Bone marrow (tissue), 2 donors: ENCODE results near the gene PNPLA5.

ENCODE experiments used
- DNase-seq, 2 donors: peaks; one replicate each; lab custom pipeline; 2025; lab: John Stamatoyannopoulos, UW

PNPLA5 gene

DNA sequence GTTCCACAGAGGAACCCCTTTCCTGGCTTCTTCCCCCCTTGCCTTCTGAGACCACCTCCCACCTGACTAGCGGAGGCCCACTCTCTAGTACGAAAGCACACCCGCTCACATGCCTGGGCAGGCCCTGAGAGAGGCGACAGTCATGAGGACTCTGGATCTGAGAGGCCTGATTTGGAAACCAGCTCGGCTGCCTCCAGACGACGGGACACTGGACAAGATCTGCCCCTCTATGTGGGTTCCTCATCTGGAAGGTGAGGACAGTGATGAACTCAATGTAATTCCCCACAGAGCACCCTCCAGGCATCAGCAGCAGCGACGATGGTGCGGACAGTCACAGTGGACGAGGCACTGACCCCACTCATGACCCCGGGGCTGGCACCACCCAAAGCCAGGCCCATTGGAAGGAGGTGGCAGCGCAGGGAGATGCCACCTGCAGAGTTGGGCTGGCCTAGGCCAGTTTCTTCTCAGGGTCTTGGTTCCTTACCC lies 37.0 kb downstream of the PNPLA5 start:
- DNase-seq, result no peak

DNA sequence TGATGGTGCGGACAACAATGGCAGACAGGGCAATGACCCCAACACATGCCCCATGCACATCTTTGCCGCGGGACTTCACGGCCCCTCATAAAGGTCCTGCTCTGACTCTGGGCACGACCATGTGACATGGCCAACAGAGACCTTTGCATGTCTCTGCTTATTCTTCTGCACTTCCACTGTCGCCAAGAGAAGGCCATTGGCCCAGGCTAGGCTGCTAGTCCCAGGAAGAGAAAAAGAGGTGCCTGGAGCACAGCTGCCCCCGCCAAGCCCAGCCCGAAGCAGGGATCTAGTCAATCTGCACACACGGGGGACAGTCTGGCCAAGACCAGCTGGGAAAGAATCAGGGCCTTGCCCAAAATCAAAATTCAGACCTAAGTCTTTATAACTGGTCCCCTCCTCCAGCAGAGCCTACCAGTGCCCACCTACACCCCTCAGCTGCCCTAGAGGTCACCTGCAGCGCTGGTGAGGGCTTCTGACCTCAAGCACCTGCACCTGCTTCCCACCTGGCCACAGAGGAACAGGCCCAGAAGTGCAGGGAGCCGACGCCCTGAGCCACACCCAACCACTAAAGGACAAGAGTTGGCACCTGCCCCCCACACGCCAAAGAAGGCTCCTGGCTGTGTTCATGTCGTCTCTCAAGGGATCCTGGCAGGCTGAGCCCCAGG lies 37.6 kb downstream of the PNPLA5 start:
- no peak for DNase-seq

DNA sequence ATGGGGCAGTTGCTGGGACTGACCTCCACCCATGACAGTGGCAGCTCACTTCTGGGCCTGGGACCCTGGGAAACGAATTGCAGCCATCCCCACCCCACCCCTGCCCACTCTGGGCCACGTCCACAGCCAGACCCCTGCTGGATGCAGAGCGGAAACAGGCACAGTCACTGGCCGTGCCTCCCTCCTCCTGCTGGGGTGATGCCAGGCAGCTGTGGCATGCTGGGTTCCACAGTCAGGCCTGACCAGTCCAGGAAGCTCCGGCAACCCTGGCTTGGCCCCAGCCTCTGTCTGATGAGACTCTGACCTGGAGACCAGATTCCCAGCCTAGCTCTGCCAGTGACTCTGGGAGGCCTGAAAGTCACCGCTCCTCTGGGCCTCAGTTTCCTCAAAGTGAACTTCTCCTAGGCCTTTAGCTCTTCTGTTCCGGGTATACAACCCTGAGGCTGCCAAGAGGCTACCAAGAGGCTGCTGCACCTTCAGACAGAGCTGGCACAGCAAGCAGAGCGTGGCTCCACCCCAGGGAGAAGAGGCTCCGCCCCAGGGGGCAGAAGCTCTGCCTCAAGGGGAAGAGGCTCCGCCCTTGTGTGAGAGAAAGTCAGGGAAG lies 38.4 kb downstream of the PNPLA5 start:
- no peak for DNase-seq

DNA sequence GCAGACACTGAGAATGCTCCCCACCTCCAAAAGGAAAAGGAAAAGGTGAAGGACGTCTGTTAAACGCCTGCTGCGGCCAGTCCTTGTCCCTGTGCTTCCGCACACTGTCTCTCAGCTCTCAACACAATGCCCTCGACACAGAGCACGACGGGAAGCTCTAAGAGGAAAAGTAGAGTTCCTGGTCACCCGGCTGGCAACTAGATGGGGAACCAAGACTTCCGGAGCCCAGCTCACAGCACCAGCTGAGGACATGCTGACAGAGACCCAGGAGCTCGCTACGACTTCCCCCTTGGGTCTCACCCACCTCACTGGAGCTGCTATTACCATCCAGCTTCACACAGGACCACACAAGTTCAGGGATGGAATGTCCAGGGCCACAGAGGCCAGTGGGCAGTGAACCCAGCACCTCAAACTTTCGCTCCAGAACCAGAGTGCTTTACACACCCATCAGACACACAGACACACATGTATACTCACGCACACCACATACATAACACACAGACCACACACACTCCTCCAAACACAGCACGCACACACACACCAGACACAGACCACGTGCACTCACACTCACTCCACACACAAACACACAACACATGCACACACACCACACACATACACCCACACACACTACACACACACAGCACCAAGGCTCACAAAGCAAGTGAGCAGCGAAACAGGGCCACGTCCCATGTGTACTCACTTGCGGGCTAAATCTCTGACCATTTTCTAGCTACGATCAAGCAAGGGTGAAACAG lies 39.1 kb downstream of the PNPLA5 start:
- no peak for DNase-seq

DNA sequence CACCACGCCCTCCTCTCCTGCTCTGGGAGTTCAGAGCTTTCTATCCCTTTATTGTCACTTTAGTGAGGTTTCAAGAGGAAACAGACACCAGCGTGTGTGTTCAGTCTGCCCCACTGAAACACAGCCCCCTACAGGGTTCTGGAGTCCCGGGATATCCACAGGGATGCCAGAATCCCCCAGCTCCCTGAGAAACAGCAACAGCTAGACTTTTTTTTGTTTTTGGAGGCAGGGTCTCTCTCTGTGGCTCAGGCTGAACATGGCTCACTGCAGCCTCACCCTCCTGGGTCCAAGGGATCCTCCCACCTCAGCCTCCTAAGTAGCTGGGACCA lies 39.9 kb downstream of the PNPLA5 start:
- no peak for DNase-seq

DNA sequence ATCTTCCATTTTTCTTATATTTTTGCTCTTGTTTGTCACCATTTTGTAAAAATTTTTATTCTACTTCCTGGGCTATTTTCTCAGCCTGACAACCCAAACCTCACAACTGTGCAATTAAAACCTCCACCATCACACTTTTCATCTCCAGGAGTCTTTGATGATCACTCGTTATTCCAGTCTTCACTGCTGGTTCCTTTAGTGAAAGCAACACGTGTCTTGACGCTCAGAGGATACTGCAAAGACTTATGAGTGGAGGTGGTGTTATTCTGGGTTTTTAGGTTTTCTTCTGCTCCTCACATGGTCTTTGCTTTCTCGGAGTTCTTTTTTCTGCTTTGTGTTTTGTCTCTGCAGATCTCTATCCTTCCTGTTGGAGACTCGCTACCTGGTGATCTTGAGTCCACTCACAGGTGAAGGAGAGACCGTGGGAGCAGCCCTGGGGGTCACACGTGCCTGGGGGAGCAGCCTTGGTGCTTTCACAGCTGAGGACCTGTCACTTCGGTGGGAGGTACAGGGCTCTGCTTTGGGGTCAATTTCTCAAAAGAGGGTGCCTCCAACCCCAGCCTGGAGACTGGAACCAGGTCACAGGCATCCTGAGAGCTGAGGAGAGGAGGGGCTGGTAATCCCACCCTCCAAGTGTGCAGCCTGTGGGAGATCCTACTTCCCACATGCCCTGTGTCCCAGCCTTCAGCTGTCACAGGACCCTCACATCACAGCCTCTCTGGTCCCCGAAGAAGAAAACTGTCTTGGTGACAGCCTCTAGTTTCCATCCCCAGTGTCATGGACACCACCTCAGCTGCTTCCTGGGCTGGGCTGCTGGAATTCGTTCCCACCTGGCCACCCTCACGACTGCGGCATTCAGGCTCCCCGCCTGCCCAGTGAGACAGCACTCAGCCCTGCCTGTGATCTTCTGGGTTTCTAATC lies 40.5 kb downstream of the PNPLA5 start:
- no peak for DNase-seq

DNA sequence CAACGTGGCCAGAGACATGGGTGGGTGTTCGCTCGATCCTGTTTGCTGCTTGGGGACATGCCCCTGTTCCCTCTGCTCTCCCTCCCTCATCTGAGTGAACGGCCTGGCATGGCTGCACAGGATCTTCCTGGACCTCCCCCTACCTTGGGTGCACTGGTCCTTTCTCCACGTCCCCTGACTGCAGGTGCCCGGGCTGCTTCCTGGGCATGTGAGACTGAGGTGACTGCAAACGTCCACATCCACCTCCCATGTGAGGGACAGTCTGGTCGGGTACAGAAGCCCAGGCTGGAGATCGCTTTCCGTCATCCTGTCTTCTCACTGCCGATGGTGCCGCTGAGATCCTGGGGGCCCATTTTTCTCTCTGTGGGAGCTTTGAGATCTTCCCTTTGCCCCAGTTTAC lies 41.3 kb downstream of the PNPLA5 start:
- DNase-seq, result no peak

DNA sequence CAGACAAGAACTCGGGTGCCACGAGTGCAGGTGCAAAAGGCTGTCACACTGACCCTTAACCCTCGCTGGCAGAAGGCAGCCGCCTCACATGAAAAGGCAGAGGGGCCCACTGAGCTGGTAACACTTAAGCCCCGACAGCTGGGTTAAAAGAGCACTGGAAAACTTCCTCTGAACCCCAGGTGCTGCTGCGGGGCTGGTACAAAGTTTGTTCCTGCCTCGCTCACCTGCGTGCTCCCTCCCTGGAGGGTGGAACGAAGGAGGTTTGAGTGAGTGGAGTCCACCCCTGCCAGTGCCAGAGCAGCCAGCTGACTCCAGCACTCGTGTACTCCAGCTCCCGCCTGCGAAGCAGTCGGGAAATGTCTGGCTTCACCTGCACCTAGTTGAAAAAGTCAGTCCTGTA lies 42.1 kb downstream of the PNPLA5 start:
- DNase-seq, result no peak

DNA sequence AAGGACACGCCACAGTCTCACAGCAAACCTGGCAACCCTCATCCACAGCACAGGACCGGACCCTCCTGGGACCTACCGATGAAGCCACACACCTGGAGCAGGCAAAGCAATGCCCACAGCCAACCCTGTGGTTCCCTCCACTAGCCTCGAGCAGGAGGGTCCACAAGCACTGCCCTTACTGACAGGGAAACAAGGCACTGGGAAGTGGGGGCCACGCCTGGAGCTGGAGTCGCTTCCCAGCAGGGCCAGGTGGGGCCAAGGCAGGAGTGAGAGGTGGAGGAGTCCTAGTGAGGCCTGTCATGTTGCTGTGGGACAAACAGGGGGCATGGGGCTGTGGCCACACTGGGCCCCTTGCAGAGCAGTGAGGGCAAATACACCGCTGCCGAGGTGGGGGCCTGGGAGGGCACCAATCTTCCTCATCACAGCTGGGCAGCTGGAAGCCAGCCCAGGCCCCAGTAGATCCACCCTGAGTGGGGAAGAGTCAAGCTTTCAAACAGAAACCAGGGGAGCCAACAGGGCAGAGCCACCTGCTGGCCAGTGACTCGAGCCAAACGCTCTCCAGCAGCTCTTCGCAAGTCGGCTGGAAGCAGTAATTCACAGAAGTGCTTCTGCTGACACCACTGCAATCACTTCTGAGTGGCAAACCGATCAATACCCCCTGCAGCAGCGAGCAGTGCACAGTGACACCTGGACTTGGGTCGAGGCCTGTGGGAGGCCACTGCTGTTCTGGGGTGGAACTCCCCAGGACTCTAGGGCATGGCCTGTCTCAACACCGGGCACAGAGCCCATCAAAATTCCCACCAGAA lies 43.2 kb downstream of the PNPLA5 start:
- no peak for DNase-seq

DNA sequence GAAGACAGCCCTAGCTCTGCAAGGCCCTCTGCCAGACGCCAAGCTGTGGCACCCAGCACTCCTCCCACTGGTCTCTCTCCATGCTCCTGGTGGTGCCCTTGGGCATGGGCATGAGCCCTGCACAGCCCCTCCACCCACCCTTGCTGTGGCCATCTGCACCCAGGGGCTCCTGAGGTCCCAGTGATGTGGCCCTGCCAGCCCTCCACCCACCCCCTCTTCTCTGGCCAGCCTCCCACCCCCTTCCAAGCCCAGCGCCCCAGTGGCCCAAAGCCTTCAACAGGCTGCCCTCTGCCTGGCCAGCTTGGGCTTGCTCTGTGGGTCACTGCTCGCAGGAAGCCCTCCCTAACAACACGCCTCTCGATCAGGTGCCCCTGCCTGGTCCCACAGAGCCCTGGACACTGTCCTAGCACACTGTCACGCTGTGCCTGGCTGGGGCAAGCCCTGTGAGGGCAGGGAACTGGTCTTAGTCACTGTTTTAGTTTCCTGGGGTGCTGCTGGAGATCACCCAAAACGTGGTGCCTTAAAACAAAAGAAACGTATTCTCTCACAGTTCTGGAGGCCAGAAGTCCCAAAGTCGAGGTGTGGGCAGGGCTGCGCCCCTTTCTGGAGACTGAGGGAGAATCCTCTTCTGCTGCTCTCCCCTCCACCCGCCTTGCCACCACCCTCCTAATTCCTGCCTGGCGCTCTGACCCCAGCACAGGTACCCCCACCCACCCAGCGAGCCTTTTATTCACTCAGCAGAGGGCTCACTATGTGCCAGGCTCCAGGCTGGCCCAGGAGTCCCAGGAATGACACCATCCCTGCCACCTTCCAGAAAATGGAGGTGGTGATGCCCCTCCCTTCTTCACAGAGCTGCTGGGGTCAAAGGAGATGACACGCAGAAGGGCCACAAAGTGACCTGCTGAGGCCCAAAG lies 44.2 kb downstream of the PNPLA5 start:
- DNase-seq, result no peak

DNA sequence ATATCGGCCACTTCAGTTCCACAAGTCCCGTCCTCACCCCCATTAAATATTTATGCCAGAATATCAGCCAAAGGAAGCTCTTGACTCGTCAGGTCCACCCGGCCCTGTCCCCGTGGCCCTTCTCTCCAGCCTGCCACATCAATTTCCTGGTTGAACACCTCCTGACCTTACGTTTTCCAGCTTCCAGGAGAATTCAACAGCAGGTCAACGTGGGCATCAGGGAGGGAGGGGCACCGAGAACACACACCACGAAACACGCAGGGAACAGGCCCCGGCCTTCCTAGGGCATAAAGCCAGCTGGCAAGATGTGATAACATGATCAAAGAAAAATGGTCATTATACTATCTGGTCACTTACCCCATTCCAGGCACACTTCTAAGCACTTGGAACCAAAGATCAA lies 44.8 kb downstream of the PNPLA5 start:
- DNase-seq, result no peak

DNA sequence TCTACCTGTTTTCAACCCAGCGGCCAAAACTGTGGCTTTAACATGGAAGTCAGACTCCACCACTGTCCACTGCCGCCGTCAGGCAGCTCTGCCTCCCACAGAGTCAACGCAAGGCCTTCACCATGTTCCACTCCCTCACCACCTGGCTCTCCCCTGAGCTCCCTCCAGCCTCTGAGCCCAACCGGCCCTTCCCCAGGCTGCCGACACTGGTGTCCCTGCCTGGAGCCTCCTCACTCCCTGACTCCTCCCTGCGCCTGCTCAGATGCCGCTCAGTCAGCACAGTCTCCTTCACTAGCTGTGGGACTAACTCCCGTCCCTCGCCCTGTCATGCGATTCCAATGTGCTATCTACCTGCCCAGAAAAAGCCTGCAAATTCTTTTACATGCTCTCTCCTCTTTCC lies 45.8 kb downstream of the PNPLA5 start:
- DNase-seq, result no peak

DNA sequence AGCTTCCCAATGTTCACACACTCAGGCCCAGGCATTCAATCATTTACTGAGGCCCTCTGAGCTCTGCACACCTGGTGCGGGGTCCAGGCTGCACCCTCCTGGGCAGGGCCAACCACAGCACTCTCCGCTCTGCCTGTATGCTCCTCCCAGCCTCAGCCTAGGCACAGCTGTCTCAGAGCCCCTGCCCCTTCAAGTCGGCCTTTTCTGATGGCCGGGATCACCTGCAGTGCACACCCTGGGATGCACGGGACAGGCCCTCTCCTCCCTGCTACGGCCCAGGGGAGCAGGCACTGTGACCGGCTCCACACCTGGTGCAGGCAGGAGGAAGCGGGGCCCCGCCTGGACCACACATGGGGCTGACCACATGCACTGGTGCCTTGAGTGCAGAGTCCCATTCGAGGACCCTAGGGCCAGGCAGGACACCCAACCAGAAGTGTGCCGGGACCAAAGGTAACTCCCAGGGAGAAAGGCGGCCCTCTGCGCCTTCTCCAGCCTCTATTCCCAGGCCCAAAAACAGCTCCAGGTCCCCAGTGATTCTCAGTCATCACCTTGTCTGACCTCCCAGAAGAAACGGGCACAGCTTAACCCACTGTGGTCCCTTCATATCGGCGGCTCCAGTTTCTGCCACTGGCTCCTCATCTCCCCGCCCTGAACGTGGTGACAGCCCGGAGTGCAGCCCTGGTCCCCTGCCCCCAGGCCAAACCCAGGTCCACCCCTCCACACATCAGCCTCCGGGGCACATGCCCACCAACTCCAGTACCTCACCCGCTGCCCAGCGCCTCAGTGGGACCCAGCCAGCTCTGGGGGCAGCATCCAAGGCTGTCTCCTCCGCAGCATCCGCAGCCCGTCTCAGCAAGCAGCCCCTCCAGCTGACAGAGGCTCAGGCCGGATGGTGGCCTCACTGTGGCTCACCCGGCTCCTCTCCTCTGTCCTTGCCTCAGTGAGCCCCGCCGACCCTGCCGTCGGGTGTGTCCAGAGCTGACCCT lies 47.0 kb downstream of the PNPLA5 start:
- DNase-seq, result no peak

DNA sequence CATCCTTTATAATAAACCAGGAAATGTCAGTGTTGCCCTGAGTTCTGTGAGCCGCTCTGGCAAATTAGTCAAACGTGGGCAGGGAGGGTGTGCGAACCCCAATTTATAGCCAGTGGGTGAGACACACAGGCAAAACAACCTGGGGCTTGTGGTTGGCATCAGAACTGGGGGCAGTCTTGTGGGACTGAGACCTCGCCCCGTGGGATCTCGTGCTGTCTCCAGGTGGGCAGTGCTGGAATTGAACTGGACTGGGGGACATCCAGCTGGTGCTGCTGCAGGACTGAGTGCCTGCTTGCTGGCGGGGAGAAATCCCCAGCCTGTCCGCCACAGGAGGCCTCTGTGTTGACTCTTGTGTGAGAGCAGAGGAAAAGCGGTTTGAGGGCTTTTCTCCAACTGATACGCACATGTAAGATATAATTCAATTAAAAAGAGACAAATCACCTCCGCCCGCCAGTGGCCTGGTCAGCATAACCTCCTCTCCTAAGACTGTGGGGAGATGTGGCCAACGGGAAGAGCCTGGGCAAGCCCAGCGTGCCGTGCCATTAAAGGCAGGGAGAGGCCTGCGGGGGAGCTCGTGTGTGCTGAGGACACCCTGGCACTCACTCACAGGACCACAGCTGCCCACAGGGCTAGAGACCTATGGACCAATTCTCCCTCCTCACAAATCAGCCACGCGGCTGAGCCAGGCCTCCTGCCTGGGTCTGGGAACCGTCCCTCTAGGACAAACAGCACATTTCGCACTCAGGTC lies 47.9 kb downstream of the PNPLA5 start:
- no peak for DNase-seq

DNA sequence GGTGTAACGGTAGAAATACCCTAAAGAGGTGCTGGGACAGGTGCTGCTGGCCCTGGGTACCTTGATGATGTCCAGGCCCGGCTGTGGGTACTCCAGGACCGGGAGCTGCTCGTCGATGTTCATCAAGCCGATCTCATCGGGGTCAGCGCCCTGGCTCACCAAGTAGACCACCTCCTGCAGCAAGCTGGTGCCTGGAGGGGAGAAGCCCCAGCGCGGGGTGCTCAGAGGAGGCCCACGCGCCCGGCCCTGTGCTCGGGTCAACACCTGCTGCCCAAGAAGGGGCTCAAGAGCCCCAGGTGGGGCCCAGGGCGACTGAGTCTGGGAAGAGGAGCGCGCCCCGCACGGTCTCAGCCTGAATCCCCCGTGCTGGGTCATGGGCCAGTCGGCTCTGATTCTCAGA lies 50.1 kb downstream of the PNPLA5 start:
- DNase-seq, result no peak

DNA sequence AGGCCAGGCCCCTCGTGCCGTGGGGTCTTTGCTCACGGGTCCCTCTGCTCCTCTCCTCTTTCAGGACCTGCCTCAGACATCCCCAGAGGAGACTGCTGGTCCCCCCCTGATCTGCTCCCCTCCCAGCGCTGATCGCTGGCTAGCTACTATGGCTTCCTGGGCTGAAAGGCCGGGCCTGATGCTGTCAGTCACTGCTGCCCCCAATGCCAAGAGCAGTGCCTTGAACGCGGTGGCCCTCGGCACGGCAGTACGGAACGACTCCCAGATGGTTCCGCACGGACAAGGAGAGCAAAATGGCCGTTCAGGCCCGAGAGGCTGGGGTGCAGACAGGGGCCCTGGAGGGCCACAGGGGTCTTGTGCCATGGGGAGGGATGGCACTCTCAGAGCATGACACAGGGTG lies 51.0 kb downstream of the PNPLA5 start:
- no peak for DNase-seq

DNA sequence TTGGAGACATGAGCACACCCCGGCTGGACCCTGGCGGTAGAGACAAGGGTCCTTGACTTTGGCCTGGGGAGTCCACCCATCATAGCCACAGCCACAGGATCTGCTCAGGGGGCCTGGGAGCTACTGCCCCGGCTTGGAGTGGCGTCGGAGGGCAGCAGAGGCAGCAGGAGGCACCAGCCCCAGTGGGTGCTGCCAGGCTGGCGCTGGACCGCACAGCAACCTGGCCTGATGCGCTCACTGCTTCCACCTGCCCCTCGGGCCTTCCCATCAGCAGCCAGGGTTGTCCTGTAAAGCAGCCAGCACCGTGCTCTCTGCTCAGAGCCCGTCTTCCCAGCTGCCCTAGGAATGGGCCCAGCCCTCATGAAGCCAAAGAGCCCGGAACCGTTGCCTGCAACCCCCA lies 51.4 kb downstream of the PNPLA5 start:
- no peak for DNase-seq

DNA sequence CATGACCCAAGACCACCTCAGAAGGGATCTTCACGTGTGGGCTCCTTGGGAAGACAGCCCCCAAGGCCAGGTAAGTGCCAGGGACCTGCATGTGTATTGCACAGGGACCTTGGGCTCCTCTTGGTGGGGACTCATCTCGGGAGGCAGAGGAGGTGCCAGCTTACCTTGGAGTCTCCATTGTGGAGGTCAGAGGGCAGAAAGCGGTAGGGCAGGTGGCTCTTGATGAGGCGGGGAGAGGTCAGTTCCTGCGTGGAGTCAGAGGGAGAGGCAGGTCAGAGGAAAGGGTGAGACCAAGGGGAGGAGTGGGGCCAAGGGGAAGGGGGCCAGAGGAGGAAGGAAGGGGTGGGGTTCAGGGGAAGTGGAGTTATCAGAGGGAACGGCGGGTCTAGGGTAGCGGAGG lies 52.0 kb downstream of the PNPLA5 start:
- DNase-seq, result no peak
